ENCODE measurements around the gene NTM. TPM values are rescaled to one million over a fixed set of nuclear protein-coding genes. Genes with fewer than 3 reads are reported as not detected.

Gene NTM
- total RNA-seq, 1 donor from 2014 or later, result 82.7 TPM

DNA sequence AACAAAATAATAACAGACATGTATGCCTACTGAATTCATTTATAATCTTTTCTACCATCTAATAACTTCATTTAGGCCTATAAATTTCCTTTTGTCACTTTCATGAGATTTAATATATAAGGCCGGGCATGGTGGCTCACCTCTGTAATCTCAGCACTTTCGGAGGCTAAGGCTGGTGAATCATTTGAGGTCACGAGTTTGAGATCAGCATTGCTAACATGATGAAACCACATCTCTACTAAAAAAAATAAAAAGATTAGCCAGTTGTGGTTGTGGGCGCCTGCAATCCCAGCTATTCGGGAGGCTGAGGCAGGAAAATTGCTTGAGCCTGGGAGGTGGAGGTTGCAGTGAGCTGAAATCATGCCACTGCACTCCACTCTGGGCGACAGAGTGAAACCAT, 14.2 kb upstream of the NTM start:
- no peaks in the 10 kb centered on the region for H3K4me1 Mint-ChIP-seq (ENCODE audit: unreplicated experiment)
- no peaks in the 10 kb centered on the region for H3K9me3 Mint-ChIP-seq (ENCODE audit: unreplicated experiment)
- peaks cover 2% of the 10 kb centered on the region for H3K27me3 Mint-ChIP-seq (ENCODE audit: unreplicated experiment)
- TF ChIP-seq, protein P1, sequence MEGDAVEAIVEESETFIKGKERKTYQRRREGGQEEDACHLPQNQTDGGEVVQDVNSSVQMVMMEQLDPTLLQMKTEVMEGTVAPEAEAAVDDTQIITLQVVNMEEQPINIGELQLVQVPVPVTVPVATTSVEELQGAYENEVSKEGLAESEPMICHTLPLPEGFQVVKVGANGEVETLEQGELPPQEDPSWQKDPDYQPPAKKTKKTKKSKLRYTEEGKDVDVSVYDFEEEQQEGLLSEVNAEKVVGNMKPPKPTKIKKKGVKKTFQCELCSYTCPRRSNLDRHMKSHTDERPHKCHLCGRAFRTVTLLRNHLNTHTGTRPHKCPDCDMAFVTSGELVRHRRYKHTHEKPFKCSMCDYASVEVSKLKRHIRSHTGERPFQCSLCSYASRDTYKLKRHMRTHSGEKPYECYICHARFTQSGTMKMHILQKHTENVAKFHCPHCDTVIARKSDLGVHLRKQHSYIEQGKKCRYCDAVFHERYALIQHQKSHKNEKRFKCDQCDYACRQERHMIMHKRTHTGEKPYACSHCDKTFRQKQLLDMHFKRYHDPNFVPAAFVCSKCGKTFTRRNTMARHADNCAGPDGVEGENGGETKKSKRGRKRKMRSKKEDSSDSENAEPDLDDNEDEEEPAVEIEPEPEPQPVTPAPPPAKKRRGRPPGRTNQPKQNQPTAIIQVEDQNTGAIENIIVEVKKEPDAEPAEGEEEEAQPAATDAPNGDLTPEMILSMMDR (IDR thresholded peaks at IDR 0.05), result no peak
- DNase-seq (ENCODE audit: extremely low spot score, unreplicated experiment), result no peak
- no peaks in the 10 kb centered on the region for H3K36me3 Mint-ChIP-seq (ENCODE audit: unreplicated experiment)
- H3K27ac Mint-ChIP-seq (ENCODE audit: unreplicated experiment), result no peak overlapping the region
- no peak overlapping the region for H3K4me3 Mint-ChIP-seq (ENCODE audit: unreplicated experiment)

DNA sequence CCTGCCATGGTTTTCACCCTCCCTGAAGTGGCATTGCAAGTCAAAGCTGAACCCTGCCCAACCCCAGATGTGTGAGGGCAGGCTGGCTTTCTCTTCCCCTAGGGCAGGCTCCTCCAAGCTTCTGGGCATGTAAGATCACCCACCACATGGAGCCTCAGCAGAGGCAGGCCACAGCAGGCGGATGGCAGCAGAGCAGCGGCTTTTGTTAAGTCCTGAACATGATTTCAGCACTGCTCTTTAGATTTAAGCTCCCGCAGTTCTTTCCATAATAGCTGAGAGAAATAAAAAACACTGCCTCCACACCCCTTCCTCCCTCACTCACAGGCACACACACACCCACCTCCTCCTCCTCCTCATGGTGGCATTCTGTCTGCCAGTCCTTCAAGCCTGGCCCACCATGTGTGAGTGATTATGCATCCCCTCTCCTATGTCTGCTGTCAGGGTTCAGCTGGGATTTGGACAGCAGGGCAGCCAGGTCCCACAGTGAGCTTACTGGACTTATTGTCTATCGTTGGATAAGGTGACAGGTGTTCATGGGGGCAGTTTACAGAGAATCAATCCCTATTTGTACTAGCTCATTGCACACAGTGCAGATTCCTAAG, 5.0 kb upstream of the NTM start:
- no peak overlapping the region for H3K27ac Mint-ChIP-seq (ENCODE audit: unreplicated experiment)
- H3K36me3 Mint-ChIP-seq (ENCODE audit: unreplicated experiment), result no peaks in the 10 kb centered on the region
- no peaks in the 10 kb centered on the region for H3K4me1 Mint-ChIP-seq (ENCODE audit: unreplicated experiment)
- no peak for DNase-seq (ENCODE audit: extremely low spot score, unreplicated experiment)
- H3K9me3 Mint-ChIP-seq (ENCODE audit: unreplicated experiment), result no peaks in the 10 kb centered on the region
- H3K4me3 Mint-ChIP-seq (ENCODE audit: unreplicated experiment), result no peak overlapping the region
- H3K27me3 Mint-ChIP-seq (ENCODE audit: unreplicated experiment), result peaks cover 9% of the 10 kb centered on the region
- TF ChIP-seq, protein P1 (IDR thresholded peaks at IDR 0.05), result no peak

DNA sequence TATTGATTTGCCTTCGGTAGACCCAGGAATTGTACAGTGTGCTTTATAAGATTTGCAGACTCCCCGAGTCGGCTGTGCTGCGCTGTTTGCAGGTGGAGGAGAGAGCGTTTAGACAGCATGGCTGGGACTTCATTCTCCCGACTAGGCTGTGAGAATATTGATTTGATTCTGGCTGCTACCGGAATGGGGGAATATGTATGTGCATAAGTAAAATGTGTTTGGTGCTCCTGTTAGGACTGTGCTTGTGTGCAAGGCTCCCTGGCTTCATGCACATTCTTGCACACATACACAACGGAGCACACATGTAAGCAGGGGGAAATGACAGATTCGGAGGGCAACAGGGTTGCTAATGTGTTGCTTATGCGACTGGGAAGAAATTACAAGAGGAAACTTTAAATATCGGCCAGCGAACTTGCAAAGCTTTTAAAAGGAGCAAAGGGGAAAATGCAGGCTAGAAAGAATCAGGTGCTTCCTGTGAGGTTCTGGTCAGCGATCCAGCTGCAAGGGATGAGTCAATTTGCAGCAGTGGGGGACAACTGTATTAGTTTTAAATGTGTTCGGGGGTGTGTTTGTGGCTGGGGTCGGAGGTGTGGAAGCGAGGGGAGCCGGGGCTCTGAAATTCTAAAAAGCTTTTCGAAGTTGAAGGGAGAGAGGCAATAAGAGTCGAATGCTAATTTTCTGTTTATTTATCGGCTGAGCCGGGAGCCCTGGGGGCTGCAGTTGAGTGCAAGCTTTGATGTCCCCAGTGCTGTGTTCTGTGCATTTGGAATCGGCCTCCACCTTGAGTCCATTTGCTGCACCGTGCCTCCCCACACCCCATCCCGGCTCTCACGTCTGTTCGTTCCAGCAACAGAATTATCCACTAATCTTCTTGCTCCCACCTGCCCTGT, 731 bp downstream of the NTM start:
- TF ChIP-seq, protein P1 (IDR thresholded peaks at IDR 0.05), result no peak
- Mint-ChIP-seq H3K27ac (ENCODE audit: unreplicated experiment) (no peak overlapping the region), H3K9me3 (ENCODE audit: unreplicated experiment) (no peaks in the 10 kb centered on the region), H3K4me3 (ENCODE audit: unreplicated experiment) (no peak overlapping the region), H3K36me3 (ENCODE audit: unreplicated experiment) (no peaks in the 10 kb centered on the region), H3K27me3 (ENCODE audit: unreplicated experiment) (peaks cover 4% of the 10 kb centered on the region), H3K4me1 (ENCODE audit: unreplicated experiment) (no peaks in the 10 kb centered on the region)
- DNase-seq (ENCODE audit: extremely low spot score, unreplicated experiment), result no peak

DNA sequence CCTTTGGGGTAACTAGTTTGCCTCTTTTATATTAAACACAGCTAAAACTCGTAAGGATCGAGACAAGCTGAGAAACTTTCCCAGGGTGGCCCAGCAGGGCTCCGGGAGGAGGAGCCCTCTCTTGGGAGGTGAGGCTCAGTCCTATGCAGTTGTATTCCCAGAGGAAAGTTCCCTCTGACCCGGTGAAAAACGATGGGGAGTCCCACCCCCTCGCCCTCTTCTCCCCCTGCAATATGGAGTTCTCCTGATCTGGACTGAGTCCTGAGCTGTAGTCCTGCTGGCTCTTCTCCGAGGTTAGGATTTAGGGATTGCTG, 1.3 kb downstream of the NTM start:
- DNase-seq (ENCODE audit: extremely low spot score, unreplicated experiment), result no peak
- Mint-ChIP-seq H3K4me3 (ENCODE audit: unreplicated experiment) (no peak overlapping the region), H3K9me3 (ENCODE audit: unreplicated experiment) (no peaks in the 10 kb centered on the region), H3K27me3 (ENCODE audit: unreplicated experiment) (peaks cover 6% of the 10 kb centered on the region), H3K27ac (ENCODE audit: unreplicated experiment) (no peak overlapping the region), H3K36me3 (ENCODE audit: unreplicated experiment) (no peaks in the 10 kb centered on the region), H3K4me1 (ENCODE audit: unreplicated experiment) (no peaks in the 10 kb centered on the region)
- TF ChIP-seq, protein P1 (IDR thresholded peaks at IDR 0.05), result no peak

DNA sequence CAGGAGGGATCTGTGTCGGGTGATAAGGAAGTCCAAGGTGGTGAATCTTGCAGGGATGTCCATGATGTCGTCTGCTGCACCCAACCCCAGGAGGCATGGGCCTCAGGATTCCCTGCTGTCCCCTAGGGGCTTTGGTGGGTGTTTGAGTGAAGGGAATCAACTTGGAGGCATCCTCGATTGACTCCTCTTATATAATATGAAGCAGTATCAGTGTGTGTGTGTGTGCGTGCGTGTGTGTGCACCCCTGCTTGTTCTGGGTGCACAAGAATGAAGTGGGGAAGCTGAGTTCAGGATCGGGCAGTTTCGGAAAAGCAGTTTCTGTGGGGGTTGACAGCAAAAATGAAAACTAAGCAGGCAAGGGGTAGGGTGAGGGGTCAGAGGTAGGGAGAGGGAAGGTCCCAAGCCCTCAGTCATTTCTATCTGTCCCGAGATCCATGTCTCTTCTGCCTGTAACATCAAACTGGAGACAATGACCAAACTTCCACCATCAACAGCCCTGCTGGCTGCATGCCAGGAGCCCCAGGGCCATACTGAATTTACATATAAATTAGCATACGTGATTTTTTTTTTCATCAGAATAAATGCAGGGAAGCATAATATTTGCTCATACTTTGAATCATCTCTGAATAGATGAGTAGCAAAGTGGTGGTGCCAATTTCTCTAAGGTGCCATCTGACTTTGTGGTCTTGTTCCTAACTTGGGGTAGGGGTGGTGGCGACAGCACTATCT, 2.0 kb downstream of the NTM start:
- Mint-ChIP-seq H3K36me3 (ENCODE audit: unreplicated experiment) (no peaks in the 10 kb centered on the region), H3K27me3 (ENCODE audit: unreplicated experiment) (peaks cover 9% of the 10 kb centered on the region), H3K27ac (ENCODE audit: unreplicated experiment) (no peak overlapping the region), H3K4me1 (ENCODE audit: unreplicated experiment) (no peaks in the 10 kb centered on the region), H3K4me3 (ENCODE audit: unreplicated experiment) (no peak overlapping the region), H3K9me3 (ENCODE audit: unreplicated experiment) (no peaks in the 10 kb centered on the region)
- DNase-seq (ENCODE audit: extremely low spot score, unreplicated experiment), result no peak
- TF ChIP-seq, protein P1 (IDR thresholded peaks at IDR 0.05), result no peak

Measured in osteocyte (in vitro differentiated cells).